Activated T-helper 9 cell treated with anti-CD3 and anti-CD28 coated beads, Interleukin-2, amount 50 U/mL, for 16 hours (primary cell): ENCODE results near the gene COL9A2.
A peak's percentile ranks its signal among the peaks of the same experiment; 100 is the strongest.

Experiments
- DNase-seq: peaks from one replicate; pipeline ENCODE4 v3.0.0-alpha.2; 2020; ENCODE audit warnings: low read depth

Gene COL9A2

GRCh38 chr1:40318476-40318875 is 1.4 kb upstream of the COL9A2 start:
- no peak for DNase-seq

- DNase-seq: no peak
Measured at GRCh38 chr1:40317394-40318074, 448 bp upstream of the COL9A2 start.

- no peak for DNase-seq
Measured at GRCh38 chr1:40315795-40316594, 1.1 kb downstream of the COL9A2 start.

GRCh38 chr1:40315239-40315794 is 1.8 kb downstream of the COL9A2 start:
- peak; percentile 76 for DNase-seq

- DNase-seq: no peak
Measured at GRCh38 chr1:40314721-40315238, 2.3 kb downstream of the COL9A2 start.

- no peak for DNase-seq
Measured at GRCh38 chr1:40313958-40314720, 2.9 kb downstream of the COL9A2 start.

GRCh38 chr1:40313329-40313957 is 3.6 kb downstream of the COL9A2 start:
- no peak for DNase-seq

DNA sequence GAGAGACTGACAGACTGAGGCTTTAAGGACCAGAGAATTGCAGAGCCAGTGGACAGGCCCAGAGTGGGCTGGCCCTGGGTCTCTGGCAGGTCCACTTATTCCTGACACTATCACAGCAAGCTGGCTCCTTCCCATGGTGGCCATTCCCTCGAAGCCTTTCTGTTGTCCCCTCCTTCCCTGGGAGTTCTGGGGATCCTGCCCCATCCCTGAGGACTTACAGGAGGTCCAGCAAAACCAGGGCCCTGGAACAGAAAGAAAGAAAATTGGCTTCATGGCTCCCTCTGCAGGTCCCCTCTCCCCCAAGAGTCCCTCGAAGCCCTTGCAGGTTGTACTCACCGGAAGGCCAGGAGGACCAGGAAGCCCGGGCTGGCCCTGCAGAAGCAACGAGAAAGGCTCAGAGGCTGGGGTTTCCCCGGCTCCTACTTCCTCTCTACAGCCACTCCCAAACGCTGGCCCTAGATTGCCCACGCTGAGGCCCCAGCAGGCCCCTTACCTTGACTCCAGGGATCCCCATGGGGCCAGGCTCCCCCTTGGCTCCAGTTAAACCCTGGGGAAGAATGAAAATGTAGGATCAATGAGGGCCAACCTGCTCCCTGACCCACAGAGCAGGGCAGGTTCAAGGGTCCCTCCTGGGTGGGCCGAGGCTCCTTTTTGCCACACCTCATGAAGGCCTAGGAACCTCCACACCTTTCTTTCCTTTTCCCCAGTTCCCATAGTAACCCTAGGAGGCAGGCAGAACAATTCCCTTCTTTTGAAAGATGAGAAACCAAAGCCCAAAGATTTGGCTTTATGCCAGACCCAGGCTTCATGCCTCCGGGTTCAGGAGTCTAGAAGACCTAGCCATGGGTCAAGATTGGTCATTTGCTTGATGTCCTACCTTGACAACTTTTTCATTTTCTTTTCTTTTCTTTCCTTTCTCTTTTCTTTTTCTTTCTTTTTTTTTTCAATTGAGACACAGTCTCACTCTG is 4.6 kb downstream of the COL9A2 start:
- DNase-seq: no peak

- no peak for DNase-seq
Measured at GRCh38 chr1:40311692-40312091, 5.4 kb downstream of the COL9A2 start.

DNA sequence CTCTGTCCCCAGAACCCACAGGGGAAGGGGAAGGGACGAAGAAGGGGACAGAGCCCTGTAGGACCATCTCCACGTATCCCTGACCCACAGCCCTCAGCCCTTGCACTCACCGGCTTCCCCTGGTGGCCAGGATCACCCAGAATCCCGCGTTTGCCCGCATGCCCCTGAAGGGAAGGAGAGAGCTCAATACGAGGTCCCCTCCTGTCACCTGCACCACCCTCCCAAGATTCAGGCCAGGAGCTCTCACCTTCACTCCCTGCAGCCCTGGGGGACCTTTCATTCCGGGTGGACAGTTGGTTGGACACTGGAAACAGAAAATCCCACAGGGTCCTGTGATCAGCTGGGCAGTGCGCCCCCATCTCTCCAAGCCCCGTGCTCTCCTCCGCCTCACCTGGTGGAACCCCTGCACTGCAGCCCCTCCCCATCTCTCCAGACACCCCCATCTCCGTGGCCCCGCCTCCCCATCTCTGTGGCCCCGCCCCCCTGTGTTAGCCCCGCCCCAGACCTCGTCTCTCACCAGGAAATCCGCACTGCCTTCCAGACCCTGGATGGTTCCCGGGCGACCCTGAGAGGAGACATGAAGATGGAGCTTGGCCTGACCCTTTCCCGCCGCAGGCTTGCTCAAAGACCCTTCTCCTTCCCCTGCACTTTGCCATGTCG is 6.0 kb downstream of the COL9A2 start:
- DNase-seq: no peak

GRCh38 chr1:40310129-40310461 is 7.0 kb downstream of the COL9A2 start:
- no peak for DNase-seq

DNA sequence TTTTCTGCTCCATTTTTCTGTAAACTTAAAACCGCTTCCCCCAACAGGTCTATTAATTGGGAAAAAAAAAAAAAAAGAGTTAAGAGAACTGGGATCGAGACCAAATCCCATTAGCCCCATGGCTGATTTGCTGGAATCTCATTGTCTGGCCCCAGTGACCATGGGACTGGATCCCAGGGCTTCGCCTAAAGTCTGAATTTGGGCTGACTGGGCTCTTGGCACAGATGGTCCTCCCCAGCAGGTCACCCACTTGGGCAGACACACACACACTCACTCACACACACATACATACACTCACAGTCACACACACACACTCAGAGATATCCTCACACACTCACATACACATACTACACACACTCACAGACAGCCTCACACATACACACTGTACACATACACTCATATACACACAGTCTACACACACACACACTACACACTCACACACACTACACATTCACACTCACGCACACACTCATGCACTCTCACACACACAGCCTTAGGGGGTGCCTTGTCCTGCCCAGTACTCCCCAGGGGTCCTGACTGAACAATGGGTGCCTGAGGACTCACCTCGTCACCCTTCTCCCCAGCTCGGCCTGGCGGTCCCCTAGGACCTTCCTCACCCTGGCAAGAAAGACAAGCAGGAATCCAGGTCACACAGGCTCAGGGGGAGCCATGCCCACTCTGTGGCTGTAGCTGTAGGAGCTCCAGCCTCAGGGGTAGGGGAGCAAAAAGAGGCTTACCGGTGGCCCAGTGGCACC is 7.5 kb downstream of the COL9A2 start:
- DNase-seq: no peak

DNA sequence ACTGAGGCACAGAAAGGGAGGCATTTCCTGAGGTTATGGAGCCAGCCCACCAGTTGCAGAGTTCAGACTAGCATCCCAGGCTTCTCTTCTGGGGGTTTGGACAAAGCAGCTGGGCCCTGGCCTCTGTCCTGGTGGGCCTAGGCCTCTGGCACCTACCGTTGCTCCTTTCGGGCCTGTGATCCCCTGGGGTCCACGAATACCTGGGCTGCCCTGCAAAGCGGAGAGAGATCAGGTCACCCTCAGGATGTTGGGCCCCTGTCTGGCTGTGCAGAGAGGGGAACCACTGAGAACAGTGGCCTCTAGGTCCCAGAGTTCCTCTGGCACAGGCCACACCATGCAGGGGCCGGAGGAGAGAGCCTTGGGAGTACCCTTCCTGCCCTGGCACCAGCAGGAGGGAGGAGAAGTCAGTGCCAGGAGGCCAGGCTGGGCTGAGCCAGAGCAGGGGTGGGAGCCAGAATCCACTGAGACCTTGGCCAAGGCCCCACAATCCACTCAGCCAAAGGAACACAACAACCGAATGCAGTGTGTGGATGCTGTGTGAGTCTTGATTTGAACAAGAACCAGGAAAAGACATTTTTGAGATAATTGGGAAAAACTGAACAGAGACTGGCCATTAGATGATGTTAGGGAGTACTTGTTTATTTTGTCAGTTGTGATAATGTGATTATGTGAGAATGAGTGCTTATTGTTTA is 8.9 kb downstream of the COL9A2 start:
- DNase-seq: no peak

- DNase-seq: no peak
Measured at GRCh38 chr1:40307186-40307585, 9.9 kb downstream of the COL9A2 start.

- no peak for DNase-seq
Measured at GRCh38 chr1:40306296-40306695, 10.8 kb downstream of the COL9A2 start.

- no peak for DNase-seq
Measured at GRCh38 chr1:40305871-40306270, 11.2 kb downstream of the COL9A2 start.

DNA sequence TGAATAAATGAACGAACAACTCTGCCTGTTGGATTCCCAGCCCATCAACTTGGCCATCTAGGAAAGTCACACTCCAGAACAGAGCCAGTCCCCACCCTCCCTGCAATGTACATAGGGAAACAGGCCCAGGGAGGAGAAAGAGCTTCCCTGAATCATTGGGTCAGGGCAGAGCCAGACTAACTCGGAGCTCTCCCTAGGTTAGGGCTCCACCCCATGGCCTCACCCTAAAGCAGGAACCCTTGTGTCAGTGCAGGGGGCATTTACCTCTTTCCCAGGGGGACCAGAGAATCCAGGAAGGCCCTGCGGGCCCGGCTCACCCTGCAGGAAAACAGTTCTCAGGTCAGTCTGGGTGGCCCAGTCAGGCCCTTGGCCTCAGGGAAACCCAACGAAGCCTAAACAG is 11.6 kb downstream of the COL9A2 start:
- no peak for DNase-seq

- no peak for DNase-seq
Measured at GRCh38 chr1:40303790-40304189, 13.3 kb downstream of the COL9A2 start.
